ENCODE measurements around the gene ANKRD17.

The ANKRD17 gene

DNA sequence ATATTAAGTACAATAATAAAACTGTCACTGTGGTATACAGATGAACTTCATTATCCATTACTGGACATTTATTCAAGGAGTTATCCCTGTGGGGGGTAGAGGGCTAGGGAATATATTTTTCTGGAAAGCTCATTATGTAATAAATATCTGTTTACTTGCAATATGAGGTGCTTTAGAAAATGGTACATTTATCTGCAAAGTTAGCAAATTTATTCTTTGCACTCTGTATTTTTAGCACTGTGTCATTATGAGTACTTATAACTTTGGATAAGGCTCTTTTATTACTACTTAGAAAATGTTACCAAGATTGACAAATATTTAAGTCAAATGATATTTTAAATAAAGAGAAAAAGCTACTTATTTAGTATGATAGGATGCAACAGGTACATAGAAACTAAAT lies 37.8 kb downstream of the ANKRD17 start:
- Histone ChIP-seq H3K4me1 (ENCODE audit: control insufficient read depth in 1 of 2, insufficient read depth in 1 of 2, low read depth in 1 of 2, low read length in 1 of 2) (peaks cover 0 to 16% of the 10 kb centered on the region in 2 experiments), H3K36me3 (no peaks in the 10 kb centered on the region), H3K27me3 (no peaks in the 10 kb centered on the region), H3K27ac (no peak overlapping the region), H3K9me3 (no peaks in the 10 kb centered on the region), H3K4me3 (ENCODE audit: low read depth in 1 of 2, low read length in 1 of 2) (no peak overlapping the region)
- TF ChIP-seq, protein P1, sequence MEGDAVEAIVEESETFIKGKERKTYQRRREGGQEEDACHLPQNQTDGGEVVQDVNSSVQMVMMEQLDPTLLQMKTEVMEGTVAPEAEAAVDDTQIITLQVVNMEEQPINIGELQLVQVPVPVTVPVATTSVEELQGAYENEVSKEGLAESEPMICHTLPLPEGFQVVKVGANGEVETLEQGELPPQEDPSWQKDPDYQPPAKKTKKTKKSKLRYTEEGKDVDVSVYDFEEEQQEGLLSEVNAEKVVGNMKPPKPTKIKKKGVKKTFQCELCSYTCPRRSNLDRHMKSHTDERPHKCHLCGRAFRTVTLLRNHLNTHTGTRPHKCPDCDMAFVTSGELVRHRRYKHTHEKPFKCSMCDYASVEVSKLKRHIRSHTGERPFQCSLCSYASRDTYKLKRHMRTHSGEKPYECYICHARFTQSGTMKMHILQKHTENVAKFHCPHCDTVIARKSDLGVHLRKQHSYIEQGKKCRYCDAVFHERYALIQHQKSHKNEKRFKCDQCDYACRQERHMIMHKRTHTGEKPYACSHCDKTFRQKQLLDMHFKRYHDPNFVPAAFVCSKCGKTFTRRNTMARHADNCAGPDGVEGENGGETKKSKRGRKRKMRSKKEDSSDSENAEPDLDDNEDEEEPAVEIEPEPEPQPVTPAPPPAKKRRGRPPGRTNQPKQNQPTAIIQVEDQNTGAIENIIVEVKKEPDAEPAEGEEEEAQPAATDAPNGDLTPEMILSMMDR (IDR thresholded peaks at IDR 0.05) = no peak

DNA sequence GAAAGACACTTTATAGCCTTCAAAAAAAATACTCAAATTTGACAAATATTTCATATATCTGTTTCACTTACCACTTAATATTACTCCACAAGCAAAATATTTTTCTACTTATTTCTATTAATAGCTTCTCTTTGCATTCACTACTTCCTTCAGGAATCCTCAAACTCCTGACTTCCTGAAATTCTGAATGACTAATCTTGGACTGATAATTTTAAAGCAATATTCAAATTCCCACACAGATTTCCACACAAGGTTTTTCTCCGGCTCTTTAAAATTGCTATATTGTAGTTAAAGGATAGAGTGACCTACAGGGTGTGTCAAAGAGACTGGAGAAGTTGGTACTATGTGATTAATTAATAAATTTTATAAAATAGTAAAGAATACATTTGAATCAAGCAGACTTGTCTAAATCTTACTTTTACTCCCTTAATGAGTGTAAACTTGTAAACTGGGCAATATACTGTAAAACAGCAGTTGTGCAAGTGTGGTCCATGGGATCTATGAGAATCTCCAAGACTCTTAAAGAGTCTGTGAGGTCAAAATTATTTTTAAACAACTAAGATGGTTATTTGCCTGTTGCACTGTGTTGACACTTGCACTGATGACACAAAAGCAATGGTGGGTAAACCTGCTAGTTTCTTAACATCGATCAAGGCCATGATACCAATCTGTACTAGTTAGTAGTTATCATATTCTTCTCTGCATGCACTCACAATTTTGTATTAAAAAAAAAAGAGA lies 44.5 kb downstream of the ANKRD17 start:
- TF ChIP-seq, protein P1 (IDR thresholded peaks at IDR 0.05) = no peak
- Histone ChIP-seq H3K27ac (no peak overlapping the region), H3K4me1 (ENCODE audit: control insufficient read depth in 1 of 2, insufficient read depth in 1 of 2, low read depth in 1 of 2, low read length in 1 of 2) (no peaks in the 10 kb centered on the region), H3K4me3 (ENCODE audit: low read depth in 1 of 2, low read length in 1 of 2) (no peak overlapping the region), H3K36me3 (no peaks in the 10 kb centered on the region), H3K27me3 (no peaks in the 10 kb centered on the region), H3K9me3 (no peaks in the 10 kb centered on the region)

DNA sequence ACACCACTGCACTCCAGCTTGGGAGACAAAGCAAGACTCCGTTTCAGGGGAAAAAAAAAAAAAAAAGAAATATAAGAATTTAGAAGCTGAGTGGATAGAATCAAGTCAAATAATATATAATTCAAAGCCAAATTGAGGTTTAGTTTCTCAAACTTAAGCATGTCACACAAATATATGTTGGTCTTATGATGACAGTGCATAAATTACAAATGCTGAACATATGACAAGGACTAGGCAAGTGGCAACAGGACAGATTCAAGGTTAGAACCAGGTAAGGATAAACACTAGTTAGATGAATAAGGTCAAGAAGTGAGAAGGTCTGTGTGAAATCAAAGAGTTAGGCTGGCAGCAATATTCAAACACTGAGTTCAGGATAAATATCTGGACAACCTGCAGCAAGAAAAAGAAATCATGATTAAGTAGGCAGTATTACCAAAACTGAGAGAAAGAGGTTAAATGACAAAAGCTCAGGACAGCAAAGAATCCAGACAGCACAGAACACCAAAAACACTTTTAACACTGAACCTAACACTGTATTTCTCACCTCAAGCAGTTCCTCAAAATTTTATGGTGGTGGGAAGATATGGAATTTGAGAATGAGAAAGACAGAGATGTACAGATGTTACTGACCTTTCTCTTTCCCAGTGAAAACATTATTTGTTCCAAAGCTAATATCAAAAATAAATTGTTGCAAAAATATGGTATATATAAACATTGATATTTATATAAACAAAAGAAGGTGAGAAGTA lies 45.4 kb downstream of the ANKRD17 start:
- TF ChIP-seq, protein P1 (IDR thresholded peaks at IDR 0.05) = no peak
- no peaks in the 10 kb centered on the region for H3K27me3 ChIP-seq
- H3K27ac ChIP-seq = no peak overlapping the region
- no peak overlapping the region for H3K4me3 ChIP-seq (ENCODE audit: low read depth in 1 of 2, low read length in 1 of 2)
- no peaks in the 10 kb centered on the region for H3K9me3 ChIP-seq
- H3K4me1 ChIP-seq (ENCODE audit: control insufficient read depth in 1 of 2, insufficient read depth in 1 of 2, low read depth in 1 of 2, low read length in 1 of 2) = no peaks in the 10 kb centered on the region
- no peaks in the 10 kb centered on the region for H3K36me3 ChIP-seq

DNA sequence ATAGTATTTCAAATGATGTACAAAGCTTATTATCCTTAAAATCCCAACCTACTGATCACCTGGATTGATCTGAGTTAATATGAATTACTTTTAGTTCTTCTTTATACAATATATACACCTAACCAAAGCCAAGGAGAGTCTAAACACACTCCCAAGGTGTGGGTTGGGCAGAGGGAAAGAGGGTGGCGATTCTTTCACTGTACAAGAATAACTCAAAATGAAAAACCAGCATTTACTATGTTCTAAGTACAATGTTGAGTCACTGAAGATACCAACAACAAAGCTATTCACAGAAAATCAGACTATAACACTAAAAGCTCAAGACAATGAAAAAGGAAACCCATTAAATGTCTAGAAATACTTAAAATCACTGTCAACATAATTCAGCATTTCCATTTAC lies 46.6 kb downstream of the ANKRD17 start:
- Histone ChIP-seq H3K4me1 (ENCODE audit: control insufficient read depth in 1 of 2, insufficient read depth in 1 of 2, low read depth in 1 of 2, low read length in 1 of 2) (no peaks in the 10 kb centered on the region), H3K27ac (no peak overlapping the region), H3K4me3 (ENCODE audit: low read depth in 1 of 2, low read length in 1 of 2) (no peak overlapping the region), H3K36me3 (no peaks in the 10 kb centered on the region), H3K9me3 (no peaks in the 10 kb centered on the region), H3K27me3 (no peaks in the 10 kb centered on the region)
- TF ChIP-seq, protein P1 (IDR thresholded peaks at IDR 0.05) = no peak

DNA sequence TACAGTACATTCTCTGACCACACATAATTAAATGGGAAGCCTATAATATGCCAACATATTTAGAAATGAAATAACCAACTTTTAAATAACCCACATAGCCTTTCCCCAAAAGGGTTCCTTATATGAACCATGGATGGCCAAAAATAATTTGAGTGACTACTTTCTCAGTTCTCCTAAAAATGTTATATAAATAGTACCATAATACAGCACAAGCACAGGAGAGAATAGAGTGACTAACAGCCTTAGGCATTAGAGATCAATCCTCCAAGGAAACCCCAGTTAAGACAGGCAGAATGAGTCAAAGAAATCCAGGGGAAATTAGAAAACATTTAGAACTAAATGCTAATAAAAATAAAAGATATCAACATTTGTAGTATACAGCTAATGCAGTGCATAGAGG lies 50.2 kb downstream of the ANKRD17 start:
- Histone ChIP-seq H3K4me1 (ENCODE audit: control insufficient read depth in 1 of 2, insufficient read depth in 1 of 2, low read depth in 1 of 2, low read length in 1 of 2) (no peaks in the 10 kb centered on the region), H3K4me3 (ENCODE audit: low read depth in 1 of 2, low read length in 1 of 2) (no peak overlapping the region), H3K27me3 (no peaks in the 10 kb centered on the region), H3K9me3 (no peaks in the 10 kb centered on the region), H3K36me3 (no peaks in the 10 kb centered on the region), H3K27ac (no peak overlapping the region)
- TF ChIP-seq, protein P1 (IDR thresholded peaks at IDR 0.05) = no peak

Measured in neutrophil (primary cell).